HG03280 (cell line): Measurements from ENCODE around the gene ESPNL.

Experiments
- ATAC-seq: cut with Tn5 transposase; IDR thresholded peaks from one replicate; pipeline ENCODE4 v1.9.1; 2021; ENCODE audit warnings: mild to moderate bottlenecking, moderate library complexity; ENCODE audit not compliant: unreplicated experiment

Gene ESPNL

GRCh38 chr2:238077292-238077691 lies 22.8 kb upstream of the ESPNL start:
- ATAC-seq = no peak

- ATAC-seq = no peak
Measured at GRCh38 chr2:238079874-238080327, 20.2 kb upstream of the ESPNL start.

GRCh38 chr2:238080518-238080917 lies 19.6 kb upstream of the ESPNL start:
- ATAC-seq = no peak

GRCh38 chr2:238081150-238081549 lies 19.0 kb upstream of the ESPNL start:
- no peak for ATAC-seq

- ATAC-seq = no peak
Measured at GRCh38 chr2:238081561-238081960, 18.6 kb upstream of the ESPNL start.

GRCh38 chr2:238082151-238082550 lies 18.0 kb upstream of the ESPNL start:
- no peak for ATAC-seq

- ATAC-seq = no peak
Measured at GRCh38 chr2:238082827-238083226, 17.3 kb upstream of the ESPNL start.

- no peak for ATAC-seq
Measured at GRCh38 chr2:238083919-238084318, 16.2 kb upstream of the ESPNL start.

- ATAC-seq = no peak
Measured at GRCh38 chr2:238084761-238085160, 15.4 kb upstream of the ESPNL start.

- no peak for ATAC-seq
Measured at GRCh38 chr2:238085899-238086298, 14.2 kb upstream of the ESPNL start.

GRCh38 chr2:238087211-238087610 lies 12.9 kb upstream of the ESPNL start:
- ATAC-seq = no peak

GRCh38 chr2:238090887-238091286 lies 9.3 kb upstream of the ESPNL start:
- ATAC-seq = no peak

GRCh38 chr2:238091436-238092060 lies 8.6 kb upstream of the ESPNL start:
- ATAC-seq = no peak

- ATAC-seq = no peak
Measured at GRCh38 chr2:238092486-238093035, 7.6 kb upstream of the ESPNL start.

- ATAC-seq = no peak
Measured at GRCh38 chr2:238093181-238094140, 6.7 kb upstream of the ESPNL start.

GRCh38 chr2:238094438-238095022 lies 5.6 kb upstream of the ESPNL start:
- ATAC-seq = no peak

GRCh38 chr2:238095143-238095542 lies 5.0 kb upstream of the ESPNL start:
- ATAC-seq = no peak

GRCh38 chr2:238096311-238097011 lies 3.7 kb upstream of the ESPNL start:
- no peak for ATAC-seq

GRCh38 chr2:238097201-238097987 lies 2.7 kb upstream of the ESPNL start:
- no peak for ATAC-seq
